ENCODE data around the gene GOLGB1.

Gene GOLGB1

GRCh38 chr3:121718205-121718846, 31.2 kb downstream of the GOLGB1 start:
- H3K9me2 ChIP-seq (replicated peaks; ENCODE audit: control insufficient read depth, low read length), result no peaks in the 10 kb centered on the region
- TF ChIP-seq EZH2phosphoT487 (IDR thresholded peaks at IDR 0.05; ENCODE audit: borderline replicate concordance, low read length) (no peak), CTCF (IDR thresholded peaks at IDR 0.05; ENCODE audit: low read depth, low read length, poor library complexity, severe bottlenecking) (no peak)
- no peak overlapping the region for H3K4me3 ChIP-seq (ENCODE audit: low read length)

GRCh38 chr3:121710347-121710746, 39.2 kb downstream of the GOLGB1 start:
- Histone ChIP-seq H3K4me1 (ENCODE audit: control insufficient read depth, low read length) (no peaks in the 10 kb centered on the region), H4K20me1 (ENCODE audit: control insufficient read depth, insufficient read depth, low read depth, low read length) (no peaks in the 10 kb centered on the region), H3K27me3 (ENCODE audit: control insufficient read depth, low read length) (no peaks in the 10 kb centered on the region), H3K79me2 (ENCODE audit: control insufficient read depth, low read length) (no peaks in the 10 kb centered on the region), H3F3A (ENCODE audit: control insufficient read depth, insufficient read depth) (peaks cover 3% of the 10 kb centered on the region; the same call in 1 of the 2 replicates), H3K9me3 (ENCODE audit: control insufficient read depth, insufficient read depth, low read length) (no peaks in the 10 kb centered on the region), H3K9me2 (replicated peaks; ENCODE audit: control insufficient read depth, low read length) (no peaks in the 10 kb centered on the region), H3K4me2 (ENCODE audit: low read length) (no peak overlapping the region), H3K27ac (ENCODE audit: low read depth, low read length) (no peak overlapping the region), H3K36me3 (ENCODE audit: control insufficient read depth, low read length) (peaks cover 19% of the 10 kb centered on the region), H3K4me3 (ENCODE audit: low read length) (no peak overlapping the region)
- TF ChIP-seq EZH2phosphoT487 (IDR thresholded peaks at IDR 0.05; ENCODE audit: borderline replicate concordance, low read length) (no peak), CTCF (IDR thresholded peaks at IDR 0.05; ENCODE audit: low read depth, low read length, poor library complexity, severe bottlenecking) (no peak)

More at GRCh38 chr3:121718205-121718846, 31.2 kb downstream of the GOLGB1 start:
- H4K20me1 ChIP-seq (ENCODE audit: control insufficient read depth, insufficient read depth, low read depth, low read length), result no peaks in the 10 kb centered on the region
- H3K4me1 ChIP-seq (ENCODE audit: control insufficient read depth, low read length), result no peaks in the 10 kb centered on the region
- peaks cover 63% of the 10 kb centered on the region for H3K36me3 ChIP-seq (ENCODE audit: control insufficient read depth, low read length)
- no peaks in the 10 kb centered on the region for H3K9me3 ChIP-seq (ENCODE audit: control insufficient read depth, insufficient read depth, low read length)
- no peaks in the 10 kb centered on the region for H3K79me2 ChIP-seq (ENCODE audit: control insufficient read depth, low read length)
- no peaks in the 10 kb centered on the region for H3K27me3 ChIP-seq (ENCODE audit: control insufficient read depth, low read length)
- H3F3A ChIP-seq (ENCODE audit: control insufficient read depth, insufficient read depth), result peaks cover 3% of the 10 kb centered on the region; the same call in 1 of the 2 replicates
- H3K4me2 ChIP-seq (ENCODE audit: low read length), result no peak overlapping the region
- no peak overlapping the region for H3K27ac ChIP-seq (ENCODE audit: low read depth, low read length)

- H3F3A ChIP-seq (ENCODE audit: control insufficient read depth, insufficient read depth), result no peaks in the 10 kb centered on the region; the same call in 1 of the 2 replicates
- no peaks in the 10 kb centered on the region for H4K20me1 ChIP-seq (ENCODE audit: control insufficient read depth, insufficient read depth, low read depth, low read length)
- H3K4me2 ChIP-seq (ENCODE audit: low read length), result no peak overlapping the region
- no peaks in the 10 kb centered on the region for H3K9me3 ChIP-seq (ENCODE audit: control insufficient read depth, insufficient read depth, low read length)
- 0 out of 2 replicates have a peak, but pooled peaks cover 3% of the 10 kb centered on the region for H3K36me3 ChIP-seq (ENCODE audit: control insufficient read depth, low read length)
- H3K4me3 ChIP-seq (ENCODE audit: low read length), result no peak overlapping the region
- no peak for TF ChIP-seq EZH2phosphoT487 (IDR thresholded peaks at IDR 0.05; ENCODE audit: borderline replicate concordance, low read length)
- no peak for TF ChIP-seq CTCF (IDR thresholded peaks at IDR 0.05; ENCODE audit: low read depth, low read length, poor library complexity, severe bottlenecking)
- no peaks in the 10 kb centered on the region for H3K27me3 ChIP-seq (ENCODE audit: control insufficient read depth, low read length)
- H3K9me2 ChIP-seq (replicated peaks; ENCODE audit: control insufficient read depth, low read length), result no peaks in the 10 kb centered on the region
- no peak overlapping the region for H3K27ac ChIP-seq (ENCODE audit: low read depth, low read length)
- no peaks in the 10 kb centered on the region for H3K4me1 ChIP-seq (ENCODE audit: control insufficient read depth, low read length)
- no peaks in the 10 kb centered on the region for H3K79me2 ChIP-seq (ENCODE audit: control insufficient read depth, low read length)
These were observed 41.8 kb downstream of the GOLGB1 start for GRCh38 chr3:121707531-121708273.
